Stimulated activated CD4-positive, alpha-beta T cell treated with anti-CD3 and anti-CD28 coated beads, Interleukin-2, amount 100 ng/mL, for 48 hours (primary cell): ENCODE results near the gene INHBB.
"Not testable (repeated sequence)": the region's sequence is repeated elsewhere in the genome, so short reads cannot be mapped to it uniquely, and the experiment has no call there.

Experiments used
- DNase-seq, 2 donors: peaks; one replicate each; pipeline ENCODE4 v3.0.0-alpha.2; 2020

INHBB gene

GRCh38 chr2:120316528-120317179 is 29.3 kb upstream of the INHBB start:
- no peak for DNase-seq

- no peak for DNase-seq
These were observed 28.8 kb upstream of the INHBB start for GRCh38 chr2:120317180-120317533.

GRCh38 chr2:120317916-120318315 is 28.0 kb upstream of the INHBB start:
- DNase-seq: no peak

- no peak for DNase-seq
These were observed 27.3 kb upstream of the INHBB start for GRCh38 chr2:120318626-120319025.

- no peak for DNase-seq
These were observed 26.8 kb upstream of the INHBB start for GRCh38 chr2:120319123-120319522.

- DNase-seq: no peak
These were observed 26.1 kb upstream of the INHBB start for GRCh38 chr2:120319686-120320317.

GRCh38 chr2:120320318-120320851 is 25.6 kb upstream of the INHBB start:
- no peak for DNase-seq

- DNase-seq: not testable (repeated sequence)
These were observed 24.9 kb upstream of the INHBB start for GRCh38 chr2:120320887-120321556.

- no peak for DNase-seq
These were observed 24.1 kb upstream of the INHBB start for GRCh38 chr2:120321721-120322284.

GRCh38 chr2:120322329-120322728 is 23.6 kb upstream of the INHBB start:
- no peak for DNase-seq

- no peak for DNase-seq
These were observed 22.7 kb upstream of the INHBB start for GRCh38 chr2:120323214-120323613.

- DNase-seq: no peak
These were observed 22.0 kb upstream of the INHBB start for GRCh38 chr2:120323807-120324399.

GRCh38 chr2:120324933-120325332 is 21.0 kb upstream of the INHBB start:
- DNase-seq: no peak

- no peak for DNase-seq
These were observed 19.9 kb upstream of the INHBB start for GRCh38 chr2:120326066-120326465.

GRCh38 chr2:120330946-120331822 is 14.8 kb upstream of the INHBB start:
- no peak for DNase-seq

GRCh38 chr2:120331903-120332302 is 14.0 kb upstream of the INHBB start:
- DNase-seq: no peak

- DNase-seq: no peak
These were observed 13.6 kb upstream of the INHBB start for GRCh38 chr2:120332384-120332783.

GRCh38 chr2:120334068-120334467 is 11.9 kb upstream of the INHBB start:
- no peak for DNase-seq

- no peak for DNase-seq
These were observed 9.2 kb upstream of the INHBB start for GRCh38 chr2:120336749-120337148.

GRCh38 chr2:120338015-120338414 is 7.9 kb upstream of the INHBB start:
- no peak for DNase-seq

GRCh38 chr2:120341977-120342376 is 4.0 kb upstream of the INHBB start:
- no peak for DNase-seq

GRCh38 chr2:120342446-120342845 is 3.5 kb upstream of the INHBB start:
- DNase-seq: no peak

GRCh38 chr2:120343100-120343432 is 2.9 kb upstream of the INHBB start:
- no peak for DNase-seq
